ENCODE results near the gene RANBP3. TPM values are rescaled to one million over a fixed set of nuclear protein-coding genes. Genes with fewer than 3 reads are reported as not detected.

Gene RANBP3
- total RNA-seq, 6 donors from 2014 or later, result 64.4 to 116 (median 68.5) TPM

- TF ChIP-seq POLR2A (IDR thresholded peaks at IDR 0.05) (no peak), POLR2AphosphoS5 (IDR thresholded peaks at IDR 0.05) (no peak), EP300 (IDR thresholded peaks at IDR 0.05) (no peak)
- ATAC-seq (ENCODE audit: low FRiP score in 2 of 2) (no peak), DNase-seq (no peak)
- peaks cover 11 to 39% (median 28%) of the 10 kb centered on the region in 4 donors for H3K36me3 ChIP-seq
- no peaks in the 10 kb centered on the region for H3K9me3 ChIP-seq
- peaks cover 0 to 10% (median 0%) of the 10 kb centered on the region in 4 donors for H3K4me1 ChIP-seq
- 85 to 92% methylated on average over 6 to 8 of the region's 8 CpGs for WGBS, 2 donors
- H3K4me3 ChIP-seq, result no peak overlapping the region
- H3K27ac ChIP-seq, result no peak overlapping the region
- peaks cover 0 to 6% (median 4%) of the 10 kb centered on the region in 4 donors for H3K27me3 ChIP-seq
These were observed 82.0 kb downstream of the RANBP3 start for GRCh38 chr19:5895890-5896289.

GRCh38 chr19:5895409-5895808 lies 82.5 kb downstream of the RANBP3 start:
- DNase-seq (no peak), ATAC-seq (ENCODE audit: low FRiP score in 2 of 2) (no peak)
- no peaks in the 10 kb centered on the region for H3K9me3 ChIP-seq
- H3K36me3 ChIP-seq, result peaks cover 11 to 34% (median 28%) of the 10 kb centered on the region in 4 donors
- 88% methylated on average over 14 of the region's 15 CpGs; no CpG with 5 or more reads in 1 of the 2 donors for WGBS, 2 donors
- TF ChIP-seq EP300 (IDR thresholded peaks at IDR 0.05) (no peak), POLR2A (IDR thresholded peaks at IDR 0.05) (no peak), POLR2AphosphoS5 (IDR thresholded peaks at IDR 0.05) (no peak), CTCF (IDR thresholded peaks at IDR 0.05) (no peak)
- no peak overlapping the region for H3K4me3 ChIP-seq
- H3K27ac ChIP-seq, result no peak overlapping the region
- peaks cover 0 to 10% (median 0%) of the 10 kb centered on the region in 4 donors for H3K4me1 ChIP-seq
- H3K27me3 ChIP-seq, result peaks cover 0 to 6% (median 4%) of the 10 kb centered on the region in 4 donors

DNA sequence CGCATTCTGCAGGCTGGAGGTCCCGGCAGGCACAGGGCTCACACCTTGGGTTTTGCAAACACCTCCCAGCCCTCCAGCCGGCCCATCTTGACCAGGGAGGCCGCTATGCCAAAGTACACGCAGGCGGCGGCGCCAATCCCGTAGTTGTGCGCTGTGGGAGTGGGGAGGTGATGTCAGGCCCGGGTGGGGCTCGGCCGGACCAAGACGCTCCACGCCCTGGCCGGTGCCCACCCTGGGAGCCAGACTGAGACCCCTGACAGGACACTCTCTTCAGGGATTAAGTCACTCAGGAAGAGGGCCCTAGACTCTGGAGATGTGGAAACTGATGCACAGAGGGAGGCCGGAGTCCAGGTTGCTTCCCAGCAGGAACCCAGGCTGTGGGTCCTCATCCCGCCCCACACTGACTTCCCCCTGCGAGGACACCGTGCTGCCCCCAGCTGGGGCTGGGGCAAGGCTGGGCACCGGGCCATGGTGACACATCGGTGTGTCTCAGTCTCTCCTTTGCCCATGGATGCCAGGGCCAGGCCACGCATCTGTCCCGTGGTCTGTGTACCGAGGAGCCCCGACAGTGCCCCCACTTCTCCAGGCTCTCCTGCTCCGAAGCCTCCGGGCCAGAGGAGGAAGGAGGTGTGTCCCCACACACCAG lies 83.1 kb downstream of the RANBP3 start:
- Histone ChIP-seq H3K4me3 (no peak overlapping the region), H3K36me3 (peaks cover 11 to 29% (median 26%) of the 10 kb centered on the region in 4 donors), H3K4me1 (peaks cover 0 to 10% (median 0%) of the 10 kb centered on the region in 4 donors), H3K27ac (no peak overlapping the region), H3K9me3 (no peaks in the 10 kb centered on the region), H3K27me3 (peaks cover 0 to 6% (median 4%) of the 10 kb centered on the region in 4 donors)
- TF ChIP-seq CTCF (IDR thresholded peaks at IDR 0.05) (no peak), POLR2AphosphoS5 (IDR thresholded peaks at IDR 0.05) (no peak), EP300 (IDR thresholded peaks at IDR 0.05) (no peak), POLR2A (IDR thresholded peaks at IDR 0.05) (no peak)
- 86 to 93% methylated on average over 8 to 28 of the region's 28 CpGs for WGBS, 2 donors
- ATAC-seq (ENCODE audit: low FRiP score in 2 of 2), result no peak
- DNase-seq, result no peak

GRCh38 chr19:5893907-5894703 lies 83.8 kb downstream of the RANBP3 start:
- Histone ChIP-seq H3K4me1 (peaks cover 0 to 10% (median 0%) of the 10 kb centered on the region in 4 donors), H3K4me3 (no peak overlapping the region), H3K27me3 (peaks cover 0 to 6% (median 4%) of the 10 kb centered on the region in 4 donors), H3K9me3 (no peaks in the 10 kb centered on the region), H3K36me3 (peaks cover 11 to 29% (median 26%) of the 10 kb centered on the region in 4 donors), H3K27ac (no peak overlapping the region)
- TF ChIP-seq EP300 (IDR thresholded peaks at IDR 0.05) (no peak), POLR2A (IDR thresholded peaks at IDR 0.05) (no peak), POLR2AphosphoS5 (IDR thresholded peaks at IDR 0.05) (no peak), CTCF (IDR thresholded peaks at IDR 0.05) (no peak)
- WGBS, 2 donors, result 78 to 84% methylated on average over 11 to 28 of the region's 28 CpGs
- DNase-seq (peak in 1 of 2 donors; percentile 75), ATAC-seq (ENCODE audit: low FRiP score in 2 of 2) (no peak)

DNA sequence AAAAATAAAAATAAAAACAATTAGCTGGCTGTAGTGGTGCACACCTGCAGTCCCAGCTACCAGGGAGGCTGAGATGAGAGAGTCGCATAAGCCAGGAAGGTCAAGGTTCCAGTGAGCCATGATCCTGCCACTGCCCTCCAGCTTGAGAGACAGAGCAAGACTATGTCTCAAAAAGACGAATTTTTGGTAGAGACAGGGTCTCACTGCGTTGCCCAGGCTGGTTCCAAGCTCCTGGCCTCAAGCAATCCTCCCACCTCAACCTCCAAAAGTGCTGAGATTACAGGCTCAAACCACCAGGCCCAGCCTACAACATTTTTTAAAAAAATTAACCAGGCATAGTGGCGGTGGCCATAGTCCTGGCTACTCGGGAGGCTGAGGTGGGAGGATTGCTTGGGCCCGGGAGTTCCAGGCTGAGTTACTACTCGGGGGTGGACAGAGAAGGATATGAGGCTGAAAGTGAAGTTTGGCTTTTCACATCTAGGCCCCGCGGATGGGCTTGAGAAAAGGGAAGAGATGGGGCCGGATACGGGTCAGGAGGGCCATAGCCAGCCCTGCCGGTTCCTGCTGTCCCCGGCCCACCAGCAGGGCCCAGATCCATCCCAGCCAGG lies 84.5 kb downstream of the RANBP3 start:
- H3K4me1 ChIP-seq, result peaks cover 0 to 10% (median 0%) of the 10 kb centered on the region in 4 donors
- ATAC-seq (ENCODE audit: low FRiP score in 2 of 2) (no peak), DNase-seq (no peak)
- peaks cover 11 to 29% (median 26%) of the 10 kb centered on the region in 4 donors for H3K36me3 ChIP-seq
- no peaks in the 10 kb centered on the region for H3K9me3 ChIP-seq
- H3K4me3 ChIP-seq, result no peak overlapping the region
- peaks cover 0 to 6% (median 4%) of the 10 kb centered on the region in 4 donors for H3K27me3 ChIP-seq
- TF ChIP-seq CTCF (IDR thresholded peaks at IDR 0.05) (no peak), POLR2A (IDR thresholded peaks at IDR 0.05) (no peak), POLR2AphosphoS5 (IDR thresholded peaks at IDR 0.05) (no peak), EP300 (IDR thresholded peaks at IDR 0.05) (no peak)
- WGBS, 2 donors, result 82 to 88% methylated on average over 11 to 13 of the region's 13 CpGs
- H3K27ac ChIP-seq, result no peak overlapping the region

All from upper lobe of left lung (tissue), 6 donors.